ENCODE results near the gene TMBIM6.
"Not testable (repeated sequence)": the region's sequence is repeated elsewhere in the genome, so short reads cannot be mapped to it uniquely, and the experiment has no call there.

TMBIM6 gene

DNA sequence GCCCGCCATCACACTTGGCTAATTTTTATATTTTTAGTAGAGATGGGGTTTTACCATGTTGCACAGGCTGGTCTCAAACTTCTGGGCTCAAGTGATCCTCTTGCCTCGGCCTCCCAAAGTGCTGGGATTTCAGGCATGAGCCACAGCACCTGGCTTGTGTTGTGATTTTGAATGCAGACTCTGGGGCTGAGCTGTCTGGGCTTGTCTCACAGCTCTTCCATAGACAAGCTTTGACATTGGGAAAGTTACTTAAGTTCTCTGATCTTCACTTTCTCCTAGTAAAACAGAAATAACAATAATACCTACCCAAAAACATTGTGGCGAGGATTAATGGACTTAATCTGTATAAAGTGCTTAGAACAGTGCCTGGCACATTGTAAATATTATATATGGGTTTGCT is 36.0 kb downstream of the TMBIM6 start:
- no peak for DNase-seq (ENCODE audit: low read depth, low spot score)

- peak; percentile 54 for DNase-seq (ENCODE audit: low read depth, low spot score)
These were observed 36.7 kb downstream of the TMBIM6 start for GRCh38 chr12:49777800-49778748.

GRCh38 chr12:49779581-49779980 is 38.2 kb downstream of the TMBIM6 start:
- DNase-seq (ENCODE audit: low read depth, low spot score): no peak

GRCh38 chr12:49780914-49781313 is 39.6 kb downstream of the TMBIM6 start:
- not testable (repeated sequence) for DNase-seq (ENCODE audit: low read depth, low spot score)

- no peak for DNase-seq (ENCODE audit: low read depth, low spot score)
These were observed 42.7 kb downstream of the TMBIM6 start for GRCh38 chr12:49783917-49784676.

- DNase-seq (ENCODE audit: low read depth, low spot score): no peak
These were observed 43.5 kb downstream of the TMBIM6 start for GRCh38 chr12:49784756-49785409.

GRCh38 chr12:49787672-49788071 is 46.3 kb downstream of the TMBIM6 start:
- no peak for DNase-seq (ENCODE audit: low read depth, low spot score)

GRCh38 chr12:49789992-49790391 is 48.6 kb downstream of the TMBIM6 start:
- DNase-seq (ENCODE audit: low read depth, low spot score): no peak

GRCh38 chr12:49790741-49791555 is 49.6 kb downstream of the TMBIM6 start:
- no peak for DNase-seq (ENCODE audit: low read depth, low spot score)

DNA sequence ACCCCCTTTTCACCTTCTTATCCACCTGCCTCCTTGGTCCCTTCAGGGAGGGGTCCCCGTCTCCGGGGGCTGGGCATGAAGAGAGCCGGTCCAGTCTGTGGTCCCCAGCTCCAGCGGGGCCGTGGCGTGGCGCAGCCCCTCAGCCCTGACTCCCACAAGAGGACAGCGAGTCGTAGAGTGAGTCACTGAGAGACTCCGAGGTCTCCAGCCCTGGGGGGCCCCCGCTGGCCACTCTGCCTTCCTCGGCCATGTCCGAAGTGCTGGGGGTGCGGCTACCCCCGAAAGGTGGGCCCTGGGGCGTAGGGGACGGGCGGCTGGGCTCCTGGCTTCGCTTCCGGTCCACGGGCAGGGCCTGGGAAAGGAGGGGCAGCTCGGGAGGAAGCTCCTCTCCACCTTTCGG is 50.3 kb downstream of the TMBIM6 start:
- DNase-seq (ENCODE audit: low read depth, low spot score): no peak

DNA sequence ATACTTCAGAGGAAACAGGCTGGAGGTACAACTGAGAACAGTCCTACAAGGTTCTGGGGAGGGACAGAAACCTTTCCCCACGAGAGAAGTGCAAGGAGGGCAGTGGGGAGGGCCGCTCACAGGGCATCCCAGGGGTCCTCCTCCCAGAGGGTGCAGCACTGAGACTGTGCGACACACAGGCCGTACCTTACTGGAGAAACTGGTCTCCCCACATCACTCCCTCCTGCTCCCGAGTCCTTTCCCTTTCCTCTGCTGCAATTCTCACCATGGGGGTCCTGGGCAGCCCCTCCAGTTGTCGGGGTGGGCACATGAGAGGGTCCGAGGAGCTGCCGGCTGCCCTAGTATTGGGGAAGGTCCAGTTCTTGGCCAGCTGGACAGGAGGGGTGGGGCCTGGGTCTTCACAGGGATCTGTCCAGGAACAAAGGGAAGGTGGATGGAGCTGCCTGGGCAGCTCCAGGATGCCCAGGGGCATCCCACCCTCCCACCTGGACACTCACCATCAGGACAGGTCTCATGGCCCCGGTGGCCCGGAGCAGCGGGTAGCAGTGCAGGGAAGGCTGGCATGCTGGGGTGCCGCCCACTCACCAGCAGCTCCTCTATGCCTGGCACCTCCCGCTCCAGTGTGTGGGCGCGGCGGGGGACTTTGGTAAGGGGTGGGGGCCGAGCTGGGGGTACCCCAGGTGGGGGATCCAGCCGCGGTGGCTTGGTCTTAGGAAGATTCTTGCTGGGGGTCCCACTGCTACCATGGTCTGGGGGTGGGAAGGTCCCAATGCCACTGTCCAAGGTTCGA is 51.0 kb downstream of the TMBIM6 start:
- DNase-seq (ENCODE audit: low read depth, low spot score): no peak

DNA sequence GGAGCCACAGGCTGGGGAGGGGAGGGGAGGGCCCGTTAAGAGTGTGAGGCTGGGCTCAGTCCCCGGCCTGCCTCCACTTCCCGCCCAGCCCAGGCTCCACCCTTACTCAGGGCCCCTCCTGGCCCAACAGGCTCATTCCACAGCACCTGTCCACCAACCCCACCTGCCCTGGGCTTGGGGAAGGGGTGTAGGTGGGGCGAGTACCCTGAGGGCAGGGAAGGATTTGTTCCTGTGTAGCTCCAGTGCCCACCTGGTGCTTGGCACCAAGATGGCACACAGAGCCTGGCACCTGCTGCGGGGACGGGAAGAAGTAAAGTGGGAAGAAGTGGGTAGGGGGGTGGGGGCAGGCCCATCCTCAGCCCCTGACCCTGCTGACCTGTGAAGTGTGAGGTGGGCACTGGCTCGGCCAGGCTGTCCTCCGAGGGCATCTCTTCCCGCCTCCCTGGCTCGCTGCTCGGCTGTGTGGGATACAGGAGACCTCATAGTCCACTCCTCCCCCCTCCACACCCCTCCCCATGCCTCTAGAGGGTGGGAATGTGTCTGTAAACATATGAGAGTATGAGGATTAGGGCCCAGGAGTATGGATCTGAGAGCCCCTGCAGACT is 51.7 kb downstream of the TMBIM6 start:
- no peak for DNase-seq (ENCODE audit: low read depth, low spot score)

DNA sequence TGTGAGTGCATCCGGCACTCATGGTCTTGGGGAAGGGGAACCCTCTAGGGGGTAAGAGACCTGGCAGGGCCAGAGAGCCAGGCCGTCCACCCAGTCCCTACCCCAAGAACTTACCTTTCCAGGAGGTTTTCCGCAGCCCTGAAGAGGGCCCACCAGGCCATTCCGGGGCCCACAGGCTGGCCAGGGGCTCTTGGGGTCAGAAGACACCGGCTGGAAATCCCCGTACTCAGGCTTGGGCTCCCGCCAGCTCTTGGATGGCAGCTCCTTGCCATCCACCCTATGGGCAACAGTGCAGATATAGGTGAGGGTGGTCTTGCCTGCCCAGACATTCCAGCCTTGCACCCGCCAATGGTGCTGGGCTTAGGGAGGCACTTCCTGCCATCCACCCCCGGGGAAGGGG is 52.3 kb downstream of the TMBIM6 start:
- DNase-seq (ENCODE audit: low read depth, low spot score): no peak

GRCh38 chr12:49794021-49794420 is 52.7 kb downstream of the TMBIM6 start:
- DNase-seq (ENCODE audit: low read depth, low spot score): no peak

GRCh38 chr12:49794811-49795653 is 53.7 kb downstream of the TMBIM6 start:
- DNase-seq (ENCODE audit: low read depth, low spot score): no peak

DNA sequence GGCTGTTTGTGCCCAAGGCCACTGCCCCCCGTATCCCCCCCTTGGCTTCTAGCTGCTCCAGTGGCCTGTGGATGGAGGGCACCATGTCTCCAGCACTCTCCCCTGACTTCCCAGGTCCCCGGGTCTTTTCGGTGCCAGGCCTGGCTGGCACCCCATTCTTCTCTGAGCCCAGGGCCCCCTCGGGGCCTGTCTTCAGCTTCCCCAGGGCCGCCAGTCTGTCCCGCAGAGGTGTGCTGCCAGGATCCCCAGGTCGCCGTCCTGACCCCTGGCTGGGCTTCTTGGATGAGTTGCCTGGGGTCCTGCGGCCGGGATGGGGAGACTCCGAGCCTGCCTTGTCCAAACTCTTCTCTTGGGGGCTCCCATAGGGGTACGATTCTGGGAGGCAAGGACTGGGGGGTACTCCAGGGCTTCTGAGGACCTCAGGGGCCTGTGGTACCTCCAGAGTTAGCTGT is 54.3 kb downstream of the TMBIM6 start:
- DNase-seq (ENCODE audit: low read depth, low spot score): no peak

DNA sequence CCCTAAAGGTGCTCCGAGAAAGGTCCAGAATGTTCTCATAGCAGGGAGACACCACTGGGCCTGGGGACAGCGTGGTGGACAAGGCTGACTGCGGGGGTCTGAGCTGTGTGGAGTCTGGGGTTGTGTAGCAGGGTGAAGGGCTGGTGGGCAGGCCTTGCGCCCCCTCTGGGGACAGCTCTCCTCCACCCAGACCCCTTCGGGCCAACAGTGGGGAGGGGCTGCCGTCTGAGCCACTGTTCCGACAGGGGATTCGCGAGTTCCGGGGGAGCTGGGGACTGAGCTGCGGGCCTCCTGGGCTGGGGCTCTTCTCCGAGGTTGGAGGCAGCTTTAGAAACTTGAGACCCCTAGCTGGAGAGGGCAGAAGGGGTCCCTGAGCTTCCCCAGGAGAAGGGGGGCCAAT is 54.8 kb downstream of the TMBIM6 start:
- no peak for DNase-seq (ENCODE audit: low read depth, low spot score)

GRCh38 chr12:49796606-49797448 is 55.5 kb downstream of the TMBIM6 start:
- DNase-seq (ENCODE audit: low read depth, low spot score): no peak

Measured in activated naive CD8-positive, alpha-beta T cell treated with anti-CD3 and anti-CD28 coated beads, Interleukin-2, amount 50 U/mL, for 16 hours (primary cell).